H1 (cell line): ENCODE data around the gene SNRNP40. TPM values are rescaled to one million over a fixed set of nuclear protein-coding genes. Genes with fewer than 3 reads are reported as not detected.

Experiments used
- CTCF ChIA-PET: fragments of 300-600 bp; sonication (Branson Sonifier 250); formaldehyde crosslinking; loops from one replicate; lab custom pipeline; 2021; ENCODE audit not compliant: partially characterized antibody; lab: Charles Lee
- POLR2A ChIA-PET: fragments of 300-600 bp; sonication (Branson Sonifier 250); formaldehyde crosslinking; loops from one replicate; lab custom pipeline; 2021; ENCODE audit warnings: inconsistent platforms; ENCODE audit not compliant: partially characterized antibody; lab: Charles Lee
- DNase-seq, 2 experiments: peaks; one replicate each; pipeline versions ENCODE4 v3.0.0 to v3.0.0-alpha.2; 2010 to 2022; ENCODE audit warnings: low spot score in 2 of 2, low read depth in 1 of 2, mixed read lengths in 1 of 2
- FAIRE-seq: peaks from 2 replicates; lab custom pipeline; 2011; peaks lifted over from hg19 to GRCh38; lab: Jason Lieb, UNC
- H2AFZ ChIP-seq: 2 replicates; pipeline ENCODE4 v1.8.1; 2012; ENCODE audit warnings: low read length, inconsistent platforms
- H2AK5ac ChIP-seq: 2 replicates; pipeline ENCODE4 v1.6.1; 2013; ENCODE audit warnings: low read depth, low read length
- H2BK120ac ChIP-seq: replicated peaks from 2 replicates; pipeline ENCODE3; 2013; ENCODE audit warnings: low read depth, low read length, inconsistent platforms
- H2BK12ac ChIP-seq: 2 replicates; pipeline ENCODE4 v1.6.1; 2013; ENCODE audit warnings: low read depth, low read length
- H2BK15ac ChIP-seq: 2 replicates; pipeline ENCODE4 v1.6.1; 2013; ENCODE audit warnings: low read length
- H2BK20ac ChIP-seq: 2 replicates; pipeline ENCODE4 v1.6.1; 2013; ENCODE audit warnings: low read length
- H2BK5ac ChIP-seq: 2 replicates; pipeline ENCODE4 v1.6.1; 2013; ENCODE audit warnings: low read depth, low read length
- H3K14ac ChIP-seq: 2 replicates; pipeline ENCODE4 v1.6.1; 2013; ENCODE audit warnings: inconsistent platforms; ENCODE audit not compliant: insufficient read length
- H3K18ac ChIP-seq: 2 replicates; pipeline ENCODE4 v1.6.1; 2013; ENCODE audit warnings: low read length; ENCODE audit errors: extremely low read depth
- H3K23ac ChIP-seq: 2 replicates; pipeline ENCODE4 v1.6.1; 2013; ENCODE audit warnings: inconsistent platforms; ENCODE audit not compliant: insufficient read length
- H3K23me2 ChIP-seq: 2 replicates; pipeline ENCODE4 v1.6.1; 2013; ENCODE audit warnings: low read depth, low read length
- H3K27ac ChIP-seq: 2 replicates; pipeline ENCODE4 v1.6.1; 2011; ENCODE audit warnings: low read depth, low read length, inconsistent platforms
- H3K27me3 ChIP-seq, 4 experiments: replicated peaks in 1 of 4; 1 replicate in 1 of 4; 2 replicates in 3 of 4; pipeline versions ENCODE4 v1.6.1 to v1.8.1; 2011 to 2013; ENCODE audit warnings: low read length in 3 of 4, mild to moderate bottlenecking in 3 of 4, inconsistent platforms in 2 of 4, mixed read lengths in 2 of 4, moderate library complexity in 1 of 4; ENCODE audit not compliant: control insufficient read depth in 3 of 4, insufficient read depth in 3 of 4; ENCODE audit errors: extremely low read depth in 1 of 4
- H3K36me3 ChIP-seq, 4 experiments: 2 replicates each; pipeline versions ENCODE4 v1.6.1 to v1.8.1; 2011 to 2013; ENCODE audit warnings: mild to moderate bottlenecking in 4 of 4, low read length in 3 of 4, moderate library complexity in 2 of 4, control low read depth in 1 of 4, inconsistent platforms in 1 of 4; ENCODE audit not compliant: insufficient read depth in 4 of 4, control insufficient read depth in 2 of 4
- H3K4ac ChIP-seq: replicated peaks from 2 replicates; pipeline ENCODE3; 2013; ENCODE audit warnings: low read length, low read depth, mixed read lengths, inconsistent platforms; ENCODE audit not compliant: insufficient read length
- H3K4me1 ChIP-seq, 4 experiments: replicated peaks in 1 of 4; 1 replicate in 1 of 4; 2 replicates in 3 of 4; pipeline versions ENCODE4 v1.6.1 to v1.8.1; 2011 to 2013; ENCODE audit warnings: low read length in 3 of 4, inconsistent platforms in 2 of 4, mixed read lengths in 1 of 4; ENCODE audit not compliant: insufficient read depth in 4 of 4, control insufficient read depth in 3 of 4
- H3K4me2 ChIP-seq, 2 experiments: 2 replicates each; pipeline versions ENCODE4 v1.6.1 to v1.8.1; 2011 to 2013; ENCODE audit warnings: low read depth in 2 of 2, low read length in 2 of 2, control low read depth in 1 of 2, inconsistent platforms in 1 of 2, mild to moderate bottlenecking in 1 of 2; ENCODE audit not compliant: insufficient read depth in 1 of 2
- H3K4me3 ChIP-seq, 4 experiments: fragments of 200-600, 300-600 bp in 1 of 4; sonication (generic), shearing (Covaris generic), sonication (Bioruptor Twin) in 1 of 4; 2 replicates each; pipeline versions ENCODE4 v1.5.1 to v1.8.1; 2011 to 2016; ENCODE audit warnings: low read length in 4 of 4, low read depth in 3 of 4, control low read depth in 2 of 4, inconsistent platforms in 2 of 4, mild to moderate bottlenecking in 2 of 4, mixed read lengths in 1 of 4, moderate library complexity in 1 of 4; ENCODE audit not compliant: insufficient read depth in 2 of 4; ENCODE audit errors: extremely low read depth in 1 of 4
- H3K56ac ChIP-seq: replicated peaks from 2 replicates; pipeline ENCODE3; 2013; ENCODE audit warnings: low read depth, mild to moderate bottlenecking, mixed read lengths, low read length, inconsistent platforms; ENCODE audit not compliant: insufficient read length
- H3K79me1 ChIP-seq: 2 replicates; pipeline ENCODE4 v1.6.1; 2013; ENCODE audit warnings: low read depth, low read length, control low read depth
- H3K79me2 ChIP-seq, 2 experiments: 2 replicates each; pipeline versions ENCODE4 v1.6.1 to v1.8.1; 2012 to 2013; ENCODE audit warnings: low read length in 2 of 2, mild to moderate bottlenecking in 2 of 2, inconsistent platforms in 1 of 2; ENCODE audit not compliant: insufficient read depth in 2 of 2, control insufficient read depth in 1 of 2
- H3K9ac ChIP-seq, 4 experiments: replicated peaks in 1 of 4; 1 replicate in 1 of 4; 2 replicates in 3 of 4; pipeline versions ENCODE4 v1.6.1 to v1.8.1; 2011 to 2013; ENCODE audit warnings: low read depth in 3 of 4, low read length in 3 of 4, control low read depth in 2 of 4, mild to moderate bottlenecking in 2 of 4, moderate library complexity in 2 of 4, inconsistent platforms in 1 of 4; ENCODE audit errors: extremely low read depth in 1 of 4
- H3K9me3 ChIP-seq, 2 experiments: 2 replicates each; pipeline versions ENCODE4 v1.6.1 to v1.8.1; 2012 to 2013; ENCODE audit warnings: mild to moderate bottlenecking in 2 of 2, moderate library complexity in 2 of 2, control low read depth in 1 of 2, inconsistent platforms in 1 of 2, low read depth in 1 of 2, low read length in 1 of 2, mixed read lengths in 1 of 2; ENCODE audit not compliant: insufficient read depth in 2 of 2
- H4K20me1 ChIP-seq, 2 experiments: replicated peaks in 1 of 2; 2 replicates each; pipeline versions ENCODE3 to v1.8.1; 2011 to 2013; ENCODE audit warnings: inconsistent platforms in 2 of 2, low read length in 2 of 2, mild to moderate bottlenecking in 1 of 2; ENCODE audit not compliant: insufficient read depth in 2 of 2, control insufficient read depth in 1 of 2
- H4K5ac ChIP-seq: 2 replicates; pipeline ENCODE4 v1.6.1; 2013; ENCODE audit warnings: low read length, low read depth, mixed read lengths, inconsistent platforms; ENCODE audit not compliant: insufficient read length
- H4K8ac ChIP-seq: 2 replicates; pipeline ENCODE4 v1.8.0; 2013; ENCODE audit warnings: mild to moderate bottlenecking, moderate library complexity, low read length, inconsistent platforms; ENCODE audit not compliant: insufficient read depth; ENCODE audit errors: extremely low read depth
- H4K91ac ChIP-seq: replicated peaks from 2 replicates; pipeline ENCODE3; 2013; ENCODE audit warnings: low read length, mixed read lengths, inconsistent platforms; ENCODE audit not compliant: insufficient read length
- ATF3 ChIP-seq: IDR thresholded peaks from 2 replicates; pipeline ENCODE4 v1.6.1; 2011; ENCODE audit warnings: low read depth, mild to moderate bottlenecking, low read length; ENCODE audit not compliant: insufficient read depth
- CTBP2 ChIP-seq: IDR thresholded peaks from 2 replicates; pipeline ENCODE4 v1.7.0; 2011; ENCODE audit warnings: borderline replicate concordance, mild to moderate bottlenecking, moderate library complexity, mixed read lengths, low read length; ENCODE audit not compliant: insufficient read depth, insufficient read length
- E2F6 ChIP-seq: IDR thresholded peaks from 2 replicates; pipeline ENCODE4 v1.6.1; 2012; ENCODE audit warnings: inconsistent platforms
- KDM5A ChIP-seq: fragments of 200-600 bp; IDR thresholded peaks from 2 replicates; pipeline ENCODE4 v1.7.1; 2012; ENCODE audit warnings: mild to moderate bottlenecking, low read length, inconsistent platforms, mixed read lengths
- MAFK ChIP-seq: IDR thresholded peaks from 2 replicates; pipeline ENCODE4 v1.6.1; 2012; ENCODE audit warnings: low read depth, mild to moderate bottlenecking, improper control_type of control experiment, low read length
- NRF1 ChIP-seq: IDR thresholded peaks from 2 replicates; pipeline ENCODE4 v1.6.1; 2011; ENCODE audit warnings: mild to moderate bottlenecking, low read depth, low read length, improper control_type of control experiment
- RBBP5 ChIP-seq: IDR thresholded peaks from 2 replicates; pipeline ENCODE4 v1.7.1; 2012; ENCODE audit warnings: low read depth, mild to moderate bottlenecking, inconsistent platforms, low read length, moderate library complexity, borderline replicate concordance
- SIRT6 ChIP-seq: IDR thresholded peaks from one replicate; pipeline ENCODE4 v1.7.1; 2012; ENCODE audit warnings: low read length, inconsistent platforms
- TAF7 ChIP-seq: optimal IDR thresholded peaks from 2 replicates; pipeline ENCODE3; 2011; ENCODE audit warnings: low read depth, mild to moderate bottlenecking, inconsistent platforms, low read length, moderate library complexity, borderline replicate concordance
- TBP ChIP-seq: IDR thresholded peaks from 2 replicates; pipeline ENCODE4 v1.6.1; 2011; ENCODE audit warnings: low read depth, low read length, improper control_type of control experiment
- TCF12 ChIP-seq: IDR thresholded peaks from 2 replicates; pipeline ENCODE4 v1.6.1; 2011; ENCODE audit warnings: low read depth, mild to moderate bottlenecking, low read length
- WGBS, 2 experiments: shearing (Covaris generic) in 1 of 2; methylation state at CpG; one replicate each; pipeline versions ENCODE4 v1.1.6 to v1.1.7; 2013 to 2015; ENCODE audit warnings: low lambda C conversion rate in 2 of 2, mixed read lengths in 2 of 2, inconsistent platforms in 1 of 2, low coverage in 1 of 2, missing lambda C conversion rate in 1 of 2; ENCODE audit not compliant: insufficient replicate concordance in 2 of 2, insufficient coverage in 1 of 2, insufficient read length in 1 of 2; ENCODE audit errors: extremely low coverage in 1 of 2, missing lambda C conversion rate in 1 of 2; 5-methylcytosine and 5-hydroxymethylcytosine counted together
- polyA plus RNA-seq, 7 experiments: library from polyadenylated mRNA; depleted of rRNA in 3 of 7; stranded (reverse) in 5 of 7; unstranded in 2 of 7; fragments of >200 nt in 5 of 7; fragments of 200-250 nt in 2 of 7; gene quantifications; 1 replicate in 5 of 7; 2 replicates in 1 of 7; 4 replicates in 1 of 7; pipeline versions ENCODE4 v1.2.1 to v1.2.3, GENCODE V29; 2011 to 2013; ENCODE audit warnings: missing spikeins in 2 of 7, mixed read lengths in 2 of 7
- total RNA-seq: library from RNA; stranded (reverse); fragmentation: NEBNext Ultra II Directional; extraction: Animal tissue kit (Norgen Biotek cat#: 25700); gene quantifications from 2 replicates; pipeline ENCODE4 v1.2.1, GENCODE V29; 2021

The SNRNP40 gene
- total and polyA plus RNA-seq, 2 of the 8 experiments (the other 6 are each of a cell fraction or from before 2014, with no cell fraction given) = 97.4 to 113 TPM

- ChIA-PET CTCF (interaction anchor here (0.8 to 2.1 kb wide), 5 partner anchors 9 to 39 kb away, joined by 3 to 12 read pairs (median 4); no protein-coding TSS in a partner anchor), POLR2A (interaction anchor here (0.8 to 1.9 kb wide), 2 partner anchors 13 to 74 kb away, joined by 3 to 4 read pairs; partner anchors contain the start of genes SNRNP40 and ZCCHC17)
- Histone ChIP-seq H3K4me2 (no peak overlapping the region), H3K27me3 (no peaks in the 10 kb centered on the region), H3K23ac (no peak overlapping the region), H2BK20ac (no peak overlapping the region), H3K4ac (no peak overlapping the region), H4K8ac (no peak overlapping the region), H3K79me2 (0 out of 4 replicates have a peak, but pooled peaks cover 0 to 3% of the 10 kb centered on the region in 2 experiments), H3K18ac (no peak overlapping the region), H2BK5ac (no peak overlapping the region; the same call in 1 of the 2 replicates), H3K56ac (no peak overlapping the region), H3K27ac (no peak overlapping the region), H3K79me1 (peaks cover 8% of the 10 kb centered on the region; the same call in 1 of the 2 replicates), H3K14ac (no peak overlapping the region), H3K9me3 (no peaks in the 10 kb centered on the region), H2AFZ (no peak overlapping the region), H3K4me1 (peaks cover 0 to 2% (median 0%) of the 10 kb centered on the region in 4 experiments; a peak in 3 of 7 replicates), H4K20me1 (peaks cover 5 to 7% of the 10 kb centered on the region in 2 experiments), H3K4me3 (no peak overlapping the region), H2BK12ac (no peak overlapping the region), H2BK15ac (no peak overlapping the region), H4K91ac (no peak overlapping the region), H4K5ac (no peak overlapping the region), H2BK120ac (no peak overlapping the region), H3K23me2 (no peaks in the 10 kb centered on the region), H3K9ac (no peak overlapping the region), H3K36me3 (no peaks in the 10 kb centered on the region), H2AK5ac (no peak overlapping the region)
- FAIRE-seq (no peak), DNase-seq (no peak)
- 86% methylated on average over 3 of the region's 3 CpGs; no CpG with 5 or more reads in 1 of the 2 experiments for WGBS, 2 experiments
- TF ChIP-seq CTBP2 = no peak
- no peak for TF ChIP-seq TAF7
- TF ChIP-seq KDM5A = no peak
- TF ChIP-seq E2F6 = no peak
- TF ChIP-seq NRF1 = no peak
- no peak for TF ChIP-seq RBBP5
- TF ChIP-seq TCF12 = no peak
- TF ChIP-seq SIRT6 = no peak
- TF ChIP-seq TBP = no peak
- TF ChIP-seq MAFK = no peak
- TF ChIP-seq ATF3 = no peak
Measured at GRCh38 chr1:31222176-31222575, 74.4 kb downstream of the SNRNP40 start.
